Ammon's horn (tissue), 1 donor: ENCODE data around the gene FHIT.
A peak's percentile ranks its signal among the peaks of the same experiment; 100 is the strongest.
"Not testable (repeated sequence)": the region's sequence is repeated elsewhere in the genome, so short reads cannot be mapped to it uniquely, and the experiment has no call there.

Source experiments
- DNase-seq: peaks from one replicate; pipeline ENCODE4 v3.0.0-alpha.2; 2016; ENCODE audit warnings: low spot score

FHIT gene

DNA sequence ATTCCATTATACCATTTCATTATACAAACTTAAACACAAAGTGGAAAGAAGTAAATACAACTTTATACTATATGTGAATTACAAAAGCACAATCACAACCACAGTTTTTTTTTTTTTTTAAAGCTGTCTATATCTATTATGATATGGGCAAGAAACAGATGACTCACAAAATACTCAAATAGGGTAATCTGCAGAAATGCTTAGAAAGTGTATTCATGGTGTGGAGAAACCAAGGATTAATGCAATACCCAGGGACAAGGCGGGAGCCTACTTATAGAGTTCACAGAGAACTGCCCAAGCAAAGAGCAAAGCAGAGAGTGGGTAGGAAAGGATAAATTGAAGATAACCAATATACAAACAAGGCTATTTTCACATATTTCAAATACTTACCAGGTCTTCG is 332.0 kb downstream of the FHIT start:
- no peak for DNase-seq

DNA sequence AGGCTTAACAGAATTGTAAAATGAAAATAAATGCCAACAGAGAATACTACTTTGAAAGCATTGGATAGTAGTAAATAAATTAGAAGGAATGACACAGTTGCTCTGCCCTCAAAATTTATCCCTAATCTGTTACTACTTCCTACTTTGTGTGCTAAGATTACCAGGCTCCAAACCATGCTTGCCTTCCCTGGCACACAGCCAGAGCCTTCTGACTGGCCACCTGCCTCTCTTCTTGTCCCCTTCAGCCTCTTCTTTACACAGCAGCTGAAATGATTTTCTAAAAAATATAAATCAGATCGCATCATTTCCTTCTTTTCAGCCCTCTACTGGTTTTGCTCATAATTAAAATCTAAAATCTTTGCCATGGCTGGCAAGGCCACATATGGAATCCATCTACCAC is 334.1 kb downstream of the FHIT start:
- DNase-seq, result peak; percentile 3

DNA sequence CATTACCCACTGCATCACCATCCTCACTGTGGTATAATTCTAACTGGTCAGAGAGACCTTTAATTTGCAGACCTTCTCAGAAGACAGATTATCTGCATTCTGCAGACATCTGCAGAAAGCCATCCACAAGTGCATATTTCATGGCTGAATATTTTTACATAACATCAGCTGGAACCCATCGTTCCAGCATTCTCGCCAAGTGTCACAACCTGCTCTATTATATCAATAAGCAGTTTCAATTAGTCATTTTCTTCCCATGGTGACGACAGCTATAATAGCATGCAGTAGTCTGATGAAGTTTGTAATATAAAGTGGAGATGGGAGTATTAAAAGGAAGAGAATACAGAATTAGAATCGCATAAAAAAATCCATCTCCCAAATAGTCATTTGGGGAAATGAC is 334.7 kb downstream of the FHIT start:
- DNase-seq, result no peak

DNA sequence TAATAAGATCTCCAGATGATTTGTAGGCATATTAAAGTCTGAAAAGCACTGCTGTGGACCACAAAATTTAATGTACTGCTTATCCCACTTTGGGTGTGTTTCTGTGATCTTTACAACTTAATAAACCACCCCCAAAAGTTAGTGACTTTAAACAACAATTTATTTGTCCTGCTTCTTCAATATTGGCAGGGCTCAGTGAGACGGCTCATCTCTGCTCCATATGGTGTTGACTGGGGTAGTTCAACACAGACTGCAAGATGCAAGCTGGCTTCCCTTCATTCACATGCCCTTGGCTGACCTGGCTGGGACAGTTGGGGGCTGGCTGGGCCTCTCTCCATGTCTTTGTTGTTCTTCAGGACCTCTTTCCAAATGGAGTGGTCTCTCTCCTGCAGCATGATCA is 337.8 kb downstream of the FHIT start:
- DNase-seq, result no peak

DNA sequence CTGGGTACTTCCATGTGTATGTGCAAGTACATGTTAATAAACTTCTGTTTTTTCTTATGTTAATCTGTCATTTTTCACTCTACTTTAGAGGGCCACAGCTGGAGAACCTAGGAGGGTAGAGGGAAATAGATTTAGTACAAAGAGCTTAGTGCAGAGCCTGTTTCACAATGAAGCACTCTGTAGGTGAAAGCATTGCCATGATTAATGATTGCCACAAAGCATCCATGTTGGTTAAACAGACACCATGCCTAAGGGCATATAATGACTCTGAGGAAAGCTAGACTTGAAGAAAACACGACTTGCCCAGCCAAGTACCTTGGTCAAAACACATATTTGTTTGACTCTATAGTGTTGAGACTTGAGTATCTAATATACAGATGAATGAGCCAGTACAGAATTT is 338.4 kb downstream of the FHIT start:
- DNase-seq, result no peak

DNA sequence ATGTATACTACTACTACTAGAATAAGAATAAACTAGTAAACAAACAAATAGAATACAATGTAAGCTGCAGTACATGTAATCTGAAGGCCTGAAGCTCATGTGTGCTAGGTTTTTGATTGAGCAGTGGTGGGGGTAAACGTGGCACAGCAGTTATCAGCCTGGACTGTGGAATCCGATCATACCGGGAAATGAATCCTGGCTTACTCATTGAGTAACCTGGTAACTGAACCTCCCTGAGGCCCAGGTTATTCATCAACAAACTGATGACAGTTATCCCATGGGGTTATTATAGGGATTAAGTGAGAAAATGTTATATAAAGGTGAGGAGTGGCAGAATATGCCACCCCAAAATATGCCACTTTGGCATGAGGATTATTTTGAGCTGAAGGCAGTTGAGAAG is 339.1 kb downstream of the FHIT start:
- no peak for DNase-seq

DNA sequence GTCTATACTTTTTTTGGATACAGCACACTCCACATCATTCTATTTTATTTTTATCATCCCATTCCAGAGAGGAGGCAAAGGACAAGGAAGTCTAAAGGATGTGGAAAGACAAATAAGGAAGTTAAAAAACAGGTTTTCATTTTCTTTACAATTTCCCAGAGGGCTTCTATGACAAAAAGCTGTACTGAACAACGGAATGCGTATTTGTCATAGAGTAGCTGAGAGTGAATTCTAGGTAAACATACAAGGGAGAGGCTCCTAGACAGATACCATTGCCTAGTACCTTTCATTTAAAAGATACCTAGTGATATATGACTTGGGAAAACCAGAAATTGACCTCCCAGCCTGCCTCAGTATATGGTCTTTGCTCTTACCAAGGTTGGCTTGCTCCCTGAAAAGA is 341.7 kb downstream of the FHIT start:
- DNase-seq, result no peak

DNA sequence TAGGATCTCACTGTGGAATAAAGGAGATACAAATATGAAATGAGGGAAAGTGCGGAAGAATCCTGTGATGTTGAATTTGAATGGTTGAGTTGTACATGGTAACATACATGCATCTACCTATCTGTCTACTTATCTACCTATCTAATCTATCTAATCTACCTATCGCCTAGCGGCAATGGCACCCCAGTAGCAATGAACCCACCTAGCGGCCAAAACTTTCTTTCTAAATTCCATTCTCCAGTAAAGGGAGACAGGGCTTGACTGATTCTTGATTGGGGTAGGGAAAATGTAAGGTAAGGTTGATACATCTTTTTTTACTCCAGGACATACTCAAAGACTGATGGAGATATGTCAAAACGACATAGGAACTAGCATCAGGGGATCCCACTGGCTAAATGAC is 345.0 kb downstream of the FHIT start:
- no peak for DNase-seq

DNA sequence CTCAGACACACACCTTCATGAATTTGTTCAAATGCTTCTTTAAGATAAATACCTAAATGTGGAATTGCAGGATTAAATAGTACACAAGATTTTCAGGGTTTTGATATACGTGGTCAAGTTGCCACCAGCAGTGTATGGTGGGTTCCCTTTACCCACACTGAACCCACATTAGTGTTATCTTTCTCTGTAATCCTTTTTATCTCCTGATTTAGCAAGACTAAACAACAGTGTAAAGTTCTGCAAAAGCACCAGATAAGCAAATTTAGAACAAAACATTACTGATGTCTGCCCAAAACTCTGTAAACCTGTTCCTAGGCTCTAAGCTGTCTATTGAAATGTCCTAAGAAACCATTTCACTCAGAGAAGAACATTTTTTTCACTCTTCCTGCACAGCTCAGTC is 352.9 kb downstream of the FHIT start:
- DNase-seq, result no peak

DNA sequence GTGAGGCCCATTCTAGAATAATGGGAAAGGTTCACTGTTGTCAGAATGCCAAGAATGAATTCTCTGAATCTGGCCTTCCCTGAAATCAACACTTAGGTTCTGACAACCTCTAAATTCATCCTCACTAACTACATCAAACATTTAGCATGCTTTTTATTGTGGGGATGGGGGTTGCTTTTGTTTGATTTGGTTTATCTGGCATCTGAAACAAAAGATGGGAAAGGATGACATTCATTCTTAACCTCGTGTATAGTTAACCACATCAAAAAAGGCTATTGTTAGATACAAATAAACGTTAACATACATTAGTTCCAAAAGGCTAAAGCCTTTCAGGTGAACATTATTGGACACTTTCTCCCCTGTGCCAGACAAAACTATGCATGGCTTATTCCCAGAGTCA is 357.3 kb downstream of the FHIT start:
- DNase-seq, result no peak

DNA sequence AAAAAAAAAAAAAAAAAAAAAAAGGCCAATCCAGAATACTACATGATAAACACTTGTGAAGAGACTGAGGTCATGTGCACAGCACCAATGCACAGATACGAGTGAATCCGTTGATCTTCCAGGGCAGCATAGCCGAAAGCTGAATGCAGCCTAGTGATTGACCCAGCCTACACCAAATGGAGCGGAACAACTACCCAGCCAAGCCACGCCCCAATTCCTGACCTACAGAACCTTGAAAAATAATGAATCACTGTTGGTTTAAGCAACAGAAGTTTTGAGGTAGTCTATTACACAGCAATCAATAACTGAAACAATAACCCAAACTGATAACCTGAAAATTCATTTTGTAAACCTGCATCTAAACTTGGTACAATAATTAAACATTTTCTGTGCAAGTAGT is 361.0 kb downstream of the FHIT start:
- no peak for DNase-seq

DNA sequence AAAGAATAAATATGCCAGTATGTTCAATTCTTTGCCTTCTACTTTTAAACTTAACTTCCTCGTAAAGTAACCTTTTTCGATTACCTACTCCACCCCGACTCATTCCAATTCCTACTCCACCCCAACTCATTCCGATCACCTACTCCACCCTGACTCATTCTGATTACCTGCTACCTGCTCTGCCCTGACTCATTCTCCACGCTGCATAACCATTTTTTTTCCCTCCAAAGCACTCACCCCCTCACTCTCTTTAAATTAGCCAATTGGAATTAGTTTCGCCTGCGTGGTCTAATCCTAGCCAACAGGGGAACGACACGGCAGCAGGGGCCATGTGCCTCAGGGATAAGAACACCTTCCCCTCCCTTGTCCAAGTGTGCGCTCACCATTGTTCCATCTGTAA is 362.3 kb downstream of the FHIT start:
- DNase-seq, result not testable (repeated sequence)

DNA sequence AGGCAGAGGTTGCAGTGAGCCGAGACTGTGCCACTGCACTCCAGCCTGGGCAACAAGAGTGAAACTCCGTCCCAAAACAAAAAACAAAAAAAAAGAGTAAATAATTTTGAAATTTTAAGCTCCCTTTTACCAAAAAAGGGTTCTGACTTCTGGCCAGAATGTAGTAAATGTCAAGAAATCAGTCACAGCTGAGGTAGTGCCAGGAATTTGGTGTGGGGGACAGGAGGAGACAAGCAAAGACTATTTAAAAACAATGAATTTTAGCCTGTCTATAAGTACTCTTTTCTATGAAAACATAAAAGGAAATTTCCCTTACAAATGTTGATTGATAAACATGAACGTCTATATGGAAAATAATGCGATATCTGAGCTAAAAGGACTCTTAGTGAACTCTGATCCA is 363.7 kb downstream of the FHIT start:
- DNase-seq, result no peak

DNA sequence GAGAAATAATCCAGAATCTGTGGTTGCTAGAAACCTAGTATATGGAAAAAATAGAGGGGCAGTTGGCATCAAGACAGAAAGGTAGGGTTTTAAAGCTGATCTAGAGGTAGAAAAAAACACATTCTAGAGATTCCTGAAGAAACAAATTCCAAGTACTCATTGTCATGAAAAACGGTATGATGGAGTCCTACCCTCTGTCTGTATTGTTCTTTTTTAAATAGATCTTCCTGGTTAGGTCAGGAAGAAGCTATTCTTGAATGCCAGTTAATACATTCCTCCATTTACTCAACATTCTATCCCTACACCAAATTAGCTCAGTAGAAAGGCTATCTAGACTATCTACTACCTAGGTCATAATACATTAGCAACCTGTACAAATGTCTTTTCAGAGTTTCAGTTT is 364.7 kb downstream of the FHIT start:
- no peak for DNase-seq

DNA sequence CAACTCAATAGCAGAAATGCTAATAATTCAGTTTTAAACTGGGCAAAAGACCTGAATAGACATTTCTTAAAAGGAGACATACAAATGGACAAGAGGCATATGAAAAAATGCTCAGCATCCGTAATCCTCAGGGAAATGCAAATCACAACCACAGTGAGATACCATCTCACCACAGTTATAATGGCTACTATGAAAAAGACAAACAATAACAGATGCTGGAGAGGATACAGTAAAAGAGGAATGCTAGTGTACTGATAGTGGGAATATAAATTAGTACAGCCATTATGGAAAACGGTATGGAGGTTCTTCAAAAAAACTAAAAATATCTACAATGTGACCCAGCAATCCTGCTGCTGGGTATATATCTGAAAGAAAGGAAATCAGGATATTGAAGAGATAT is 367.2 kb downstream of the FHIT start:
- no peak for DNase-seq

DNA sequence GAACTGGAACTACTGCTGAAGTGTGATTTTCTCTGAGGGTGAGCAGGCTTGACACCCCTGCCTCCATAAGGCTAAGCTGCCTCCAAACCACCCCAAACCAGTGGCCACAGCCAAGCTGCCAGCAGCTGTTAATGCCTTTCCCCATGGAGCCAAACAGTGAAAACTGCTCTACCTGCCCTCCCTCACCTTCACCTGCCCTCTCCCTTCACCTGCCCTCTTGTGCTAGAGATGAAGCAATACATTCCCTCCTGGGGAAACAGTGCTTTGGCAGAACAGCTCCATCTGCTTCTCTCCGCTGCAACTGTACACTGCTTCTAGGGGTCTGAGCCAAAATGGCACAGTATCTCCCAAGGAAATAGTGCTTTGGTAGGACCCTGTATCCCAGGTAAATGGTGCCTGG is 374.1 kb downstream of the FHIT start:
- no peak for DNase-seq

DNA sequence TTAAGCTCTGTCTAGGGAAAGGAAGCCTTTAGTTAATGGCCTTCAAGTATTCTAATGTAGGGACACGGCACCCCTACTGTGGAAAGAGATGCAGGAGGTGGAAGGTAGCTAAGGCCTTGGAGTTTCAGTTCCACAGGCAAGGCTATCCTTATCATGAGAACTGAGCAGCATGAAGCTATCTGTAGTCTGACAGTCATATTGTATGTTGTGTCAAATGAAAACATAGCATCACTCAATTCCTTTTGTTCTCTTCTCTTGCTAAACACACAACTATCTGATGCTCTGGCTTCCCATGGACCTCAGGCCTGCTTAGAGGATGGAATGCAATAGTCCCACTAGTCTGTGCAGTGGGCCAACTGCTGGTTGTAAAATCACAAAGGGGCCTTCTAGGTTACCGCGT is 380.9 kb downstream of the FHIT start:
- DNase-seq, result no peak

DNA sequence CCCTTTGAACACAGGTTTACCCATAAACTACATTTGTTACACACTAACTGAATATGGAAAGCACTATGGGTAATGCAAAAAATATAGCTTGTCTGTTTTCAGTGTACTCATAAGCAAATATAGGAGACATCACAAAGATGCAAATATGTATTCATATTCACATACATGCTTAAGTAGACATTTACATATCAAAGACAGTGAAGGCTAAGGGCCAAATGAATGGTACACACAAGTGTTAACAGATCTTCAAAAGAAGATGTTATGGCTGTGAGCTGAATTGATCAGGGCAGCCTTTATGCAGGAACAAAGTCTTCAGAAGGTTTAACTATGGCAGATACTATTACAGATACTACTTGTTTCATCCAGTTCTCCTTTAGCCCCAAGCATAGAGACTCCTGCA is 384.1 kb downstream of the FHIT start:
- DNase-seq, result no peak

DNA sequence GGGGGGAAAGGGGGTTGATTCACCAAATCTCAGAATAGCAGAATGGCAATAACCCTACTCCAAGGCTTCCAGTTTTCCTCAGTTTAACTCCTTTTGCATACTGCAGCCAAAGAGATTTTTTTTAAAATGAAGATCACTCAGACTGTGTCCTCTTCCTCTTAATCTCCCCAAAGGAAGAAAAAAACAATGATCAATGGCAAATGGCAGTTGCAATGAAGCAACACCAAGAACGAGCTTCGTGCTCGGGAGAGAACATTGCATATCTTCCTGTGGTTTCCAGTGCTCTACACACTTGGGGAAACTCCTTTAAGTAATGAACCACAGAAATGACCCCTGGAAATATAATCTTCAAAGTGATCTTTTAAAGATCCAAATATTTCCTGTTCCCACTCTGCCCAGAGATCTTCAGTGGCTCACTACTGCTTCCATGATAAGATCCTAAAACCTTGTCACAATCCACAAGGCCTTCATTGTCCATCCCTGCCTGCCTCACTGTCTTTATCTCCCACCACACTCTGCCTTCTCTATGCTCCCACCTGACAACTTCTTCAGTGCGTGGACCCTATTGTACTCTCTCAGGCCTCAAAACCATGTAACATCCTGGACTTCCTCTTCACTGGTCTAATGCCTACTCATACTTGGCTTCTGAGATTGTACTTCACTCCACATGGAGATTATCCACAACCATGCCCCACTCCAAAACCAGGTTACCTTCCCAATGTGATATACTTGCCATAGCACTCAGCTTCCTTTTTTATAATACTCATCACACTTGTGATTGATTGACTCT is 394.8 kb downstream of the FHIT start:
- DNase-seq, result no peak

DNA sequence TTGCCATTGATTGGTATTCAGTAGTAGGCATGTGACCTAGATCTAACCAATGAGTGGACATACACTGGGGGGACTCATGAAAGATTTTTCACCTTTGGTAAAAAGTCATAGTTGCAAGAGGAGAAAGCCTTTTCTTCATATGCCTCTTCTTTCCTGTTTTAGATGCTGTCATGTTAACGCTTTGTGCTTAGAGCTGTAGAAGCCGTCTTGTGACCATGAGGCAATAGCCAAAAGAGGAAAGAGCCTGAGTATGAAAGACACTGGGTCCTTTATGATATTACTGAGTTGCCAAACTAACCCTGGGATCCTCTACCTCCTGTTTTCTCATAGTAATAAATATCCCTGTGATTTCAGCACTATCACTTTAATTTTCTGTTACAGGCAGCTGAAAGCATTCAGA is 396.0 kb downstream of the FHIT start:
- DNase-seq, result no peak

DNA sequence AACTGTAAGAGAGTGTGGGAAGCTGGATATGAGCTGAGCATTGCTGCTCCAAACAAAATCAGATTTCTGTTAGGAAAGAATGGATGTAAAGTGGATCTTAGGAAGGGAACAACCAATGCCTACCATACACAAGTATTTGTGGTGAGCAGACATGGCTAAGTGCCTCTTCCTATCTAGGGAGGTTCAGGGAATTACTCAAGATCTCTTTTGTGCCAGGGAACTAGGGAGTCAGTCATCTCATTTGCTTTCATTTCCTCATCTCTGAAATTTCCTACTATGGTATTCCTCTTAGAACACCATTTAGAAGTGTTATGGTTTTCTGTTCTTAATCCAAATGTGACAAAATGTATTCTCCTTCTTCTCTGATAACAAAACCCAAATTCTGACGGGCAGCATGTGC is 396.5 kb downstream of the FHIT start:
- DNase-seq, result no peak

DNA sequence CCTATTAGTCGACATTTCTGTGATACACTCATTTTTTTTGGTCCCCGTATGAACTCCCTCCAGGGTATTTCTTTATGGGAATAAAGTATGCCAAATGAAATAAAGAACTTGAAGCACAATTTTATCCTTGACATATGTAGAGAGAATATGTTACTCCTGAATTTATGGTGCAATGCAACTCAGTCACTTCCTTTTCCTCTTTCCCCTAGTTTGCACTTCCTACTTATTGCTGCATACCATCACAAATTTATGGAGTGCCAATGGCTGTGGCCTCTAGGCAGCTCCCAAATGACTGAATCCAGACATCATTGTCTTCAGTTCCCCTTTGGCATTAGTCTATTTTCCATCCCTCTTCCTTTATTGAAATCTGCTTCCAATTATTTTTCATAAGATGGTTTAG is 403.5 kb downstream of the FHIT start:
- no peak for DNase-seq

DNA sequence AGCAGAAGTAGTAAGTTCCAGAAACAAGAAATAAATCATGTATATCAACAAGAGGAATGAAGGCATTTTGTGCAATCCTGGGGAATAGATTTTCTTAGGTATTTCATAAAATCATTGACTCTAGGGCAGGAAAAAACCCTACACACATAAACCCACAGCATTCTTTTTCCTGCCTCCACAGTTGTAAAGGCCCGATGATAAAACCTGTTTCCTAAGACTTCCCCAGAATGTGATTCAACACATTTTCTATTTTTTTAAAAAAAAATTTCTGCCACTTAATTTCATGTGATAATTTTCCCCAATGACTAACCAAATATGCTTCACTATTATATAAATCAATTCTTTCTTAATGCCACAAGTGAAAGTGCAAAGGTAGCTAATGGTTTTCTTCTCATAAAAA is 407.0 kb downstream of the FHIT start:
- no peak for DNase-seq

DNA sequence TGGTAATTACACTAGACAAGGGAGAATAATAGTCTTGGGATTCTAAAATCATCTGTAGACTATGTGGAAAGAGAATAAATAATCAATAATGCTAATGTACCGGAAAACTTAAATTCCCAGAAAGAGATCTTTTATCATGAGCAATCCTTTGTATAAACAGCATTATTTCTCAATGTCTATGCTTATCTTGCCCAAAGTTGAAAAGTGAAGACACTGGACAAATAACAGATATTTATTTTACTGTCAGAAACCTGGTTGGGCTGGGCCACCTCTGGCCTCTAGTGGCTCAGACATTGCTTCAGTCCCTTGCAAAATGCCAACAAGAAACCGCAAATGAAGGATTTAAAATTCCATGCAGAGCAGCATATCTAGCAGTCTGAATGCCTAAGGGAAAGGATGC is 409.9 kb downstream of the FHIT start:
- DNase-seq, result no peak

DNA sequence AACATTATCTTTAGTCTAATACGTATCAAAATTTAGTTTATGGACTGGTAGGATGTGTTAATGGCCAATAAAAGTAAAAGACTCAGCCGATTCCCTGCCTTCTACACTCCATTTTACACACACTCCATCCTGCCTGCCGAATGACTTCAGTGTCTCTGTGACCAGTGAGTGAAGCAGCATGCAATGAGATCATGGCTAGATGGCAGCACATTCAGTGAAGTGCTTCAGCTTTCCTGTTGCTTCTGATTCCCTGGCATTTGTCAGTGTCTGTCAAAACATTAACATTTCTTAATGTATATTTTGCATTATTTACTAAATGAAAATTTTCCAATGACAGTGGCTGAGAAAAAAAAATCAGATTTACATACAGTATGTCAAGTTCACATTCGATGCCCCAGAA is 412.0 kb downstream of the FHIT start:
- DNase-seq, result peak; percentile 82
